Measurements from ENCODE around the gene WWOX.

Gene WWOX

DNA sequence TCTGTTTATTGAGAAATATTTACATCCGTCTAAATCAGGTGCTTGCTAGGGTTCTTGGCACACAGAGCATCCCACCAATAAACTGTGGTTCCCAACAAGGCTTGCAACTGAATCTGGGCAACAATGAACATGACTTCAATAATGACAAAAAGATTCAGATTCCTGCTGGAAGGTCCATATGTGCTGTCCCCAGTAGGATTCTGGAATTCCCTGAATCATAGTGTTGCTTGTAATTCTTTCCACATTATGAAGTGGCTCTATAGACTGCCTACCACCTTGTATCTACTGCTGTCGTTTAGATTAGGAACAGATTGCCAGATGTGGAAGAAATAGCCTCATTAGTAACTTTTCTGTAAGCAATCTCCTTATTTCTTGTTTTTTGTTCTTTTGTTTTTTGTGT lies 265.9 kb downstream of the WWOX start:
- Histone ChIP-seq H3K79me2 (ENCODE audit: insufficient read depth, low read length) (no peaks in the 10 kb centered on the region), H3K9me3 (ENCODE audit: insufficient read depth, low read length, severe bottlenecking) (no peaks in the 10 kb centered on the region), H3K27me3 (ENCODE audit: insufficient read depth, low read length, poor library complexity) (no peaks in the 10 kb centered on the region), H3K9ac (ENCODE audit: low read depth, low read length) (no peak overlapping the region), H4K20me1 (ENCODE audit: insufficient read depth, low read length) (no peaks in the 10 kb centered on the region), H2AFZ (ENCODE audit: low read depth, low read length) (no peak overlapping the region), H3K27ac (ENCODE audit: low read length) (no peak overlapping the region), H3K36me3 (ENCODE audit: insufficient read depth, low read length) (no peaks in the 10 kb centered on the region), H3K4me3 (ENCODE audit: low read depth in 1 of 2, low read length in 2 of 2) (no peak overlapping the region), H3K4me1 (ENCODE audit: insufficient read depth, low read length) (peaks cover 5% of the 10 kb centered on the region), H3K4me2 (ENCODE audit: insufficient read depth, low read length) (no peak overlapping the region)
- no peak for ATAC-seq (ENCODE audit: insufficient read depth, low read depth)
- no peak for DNase-seq
- TF ChIP-seq, protein P1, sequence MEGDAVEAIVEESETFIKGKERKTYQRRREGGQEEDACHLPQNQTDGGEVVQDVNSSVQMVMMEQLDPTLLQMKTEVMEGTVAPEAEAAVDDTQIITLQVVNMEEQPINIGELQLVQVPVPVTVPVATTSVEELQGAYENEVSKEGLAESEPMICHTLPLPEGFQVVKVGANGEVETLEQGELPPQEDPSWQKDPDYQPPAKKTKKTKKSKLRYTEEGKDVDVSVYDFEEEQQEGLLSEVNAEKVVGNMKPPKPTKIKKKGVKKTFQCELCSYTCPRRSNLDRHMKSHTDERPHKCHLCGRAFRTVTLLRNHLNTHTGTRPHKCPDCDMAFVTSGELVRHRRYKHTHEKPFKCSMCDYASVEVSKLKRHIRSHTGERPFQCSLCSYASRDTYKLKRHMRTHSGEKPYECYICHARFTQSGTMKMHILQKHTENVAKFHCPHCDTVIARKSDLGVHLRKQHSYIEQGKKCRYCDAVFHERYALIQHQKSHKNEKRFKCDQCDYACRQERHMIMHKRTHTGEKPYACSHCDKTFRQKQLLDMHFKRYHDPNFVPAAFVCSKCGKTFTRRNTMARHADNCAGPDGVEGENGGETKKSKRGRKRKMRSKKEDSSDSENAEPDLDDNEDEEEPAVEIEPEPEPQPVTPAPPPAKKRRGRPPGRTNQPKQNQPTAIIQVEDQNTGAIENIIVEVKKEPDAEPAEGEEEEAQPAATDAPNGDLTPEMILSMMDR (IDR thresholded peaks at IDR 0.05; ENCODE audit: borderline replicate concordance, extremely low read depth, low read length, poor library complexity, severe bottlenecking) = no peak
- TF ChIP-seq EZH2 (IDR thresholded peaks at IDR 0.05; ENCODE audit: borderline replicate concordance, low read depth, low read length, severe bottlenecking) = no peak

DNA sequence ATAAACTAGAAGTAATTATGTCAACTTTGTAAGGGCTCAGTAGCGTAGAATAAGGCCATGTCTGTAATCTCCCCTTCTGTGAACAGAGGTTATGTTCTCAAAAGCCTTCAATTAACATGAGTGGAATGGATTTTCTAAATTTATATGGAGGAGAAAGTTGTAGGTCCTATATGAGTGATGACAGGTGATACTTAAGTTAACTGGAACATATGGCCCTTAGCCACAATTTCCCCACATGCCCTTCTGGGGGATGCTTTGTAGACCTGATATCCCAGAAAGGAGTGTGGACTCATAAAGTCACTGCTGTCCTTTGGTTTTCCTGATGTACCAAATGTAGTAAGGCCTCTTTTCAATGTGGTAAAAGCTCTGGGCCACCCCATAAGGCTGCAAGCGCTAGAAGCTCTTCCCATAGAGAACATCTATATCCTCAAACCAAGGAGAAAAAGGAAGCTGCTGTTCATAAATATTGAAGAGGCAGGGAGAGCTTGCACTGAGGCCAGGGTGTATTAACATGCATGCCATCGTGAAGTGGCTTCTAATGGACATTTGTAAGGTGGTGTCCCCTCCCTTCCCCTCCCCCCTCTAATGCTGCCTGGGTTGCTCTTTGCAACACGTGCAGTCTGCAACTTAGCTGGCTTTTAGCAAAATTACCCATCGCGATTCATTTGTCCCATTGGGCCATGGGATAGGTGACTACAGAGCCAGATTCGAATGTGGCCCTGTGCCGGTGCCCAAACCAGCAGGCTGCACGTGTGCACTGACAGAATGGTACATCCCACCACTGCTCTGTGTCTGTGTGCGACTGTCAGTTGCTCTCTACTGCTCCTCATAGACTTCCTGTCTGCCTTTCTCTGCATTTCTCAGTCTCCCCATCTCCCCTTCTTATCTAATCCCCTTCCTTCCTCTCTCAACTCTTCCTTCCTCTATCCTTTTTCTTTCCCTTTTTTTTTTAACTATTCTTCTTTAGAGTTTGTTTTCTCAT lies 269.0 kb downstream of the WWOX start:
- H3K4me2 ChIP-seq (ENCODE audit: insufficient read depth, low read length) = no peak overlapping the region
- no peaks in the 10 kb centered on the region for H3K9me3 ChIP-seq (ENCODE audit: insufficient read depth, low read length, severe bottlenecking)
- no peaks in the 10 kb centered on the region for H3K27me3 ChIP-seq (ENCODE audit: insufficient read depth, low read length, poor library complexity)
- H3K4me1 ChIP-seq (ENCODE audit: insufficient read depth, low read length) = peaks cover 5% of the 10 kb centered on the region
- no peaks in the 10 kb centered on the region for H4K20me1 ChIP-seq (ENCODE audit: insufficient read depth, low read length)
- no peaks in the 10 kb centered on the region for H3K36me3 ChIP-seq (ENCODE audit: insufficient read depth, low read length)
- no peak overlapping the region for H3K4me3 ChIP-seq (ENCODE audit: low read depth in 1 of 2, low read length in 2 of 2)
- no peak overlapping the region for H2AFZ ChIP-seq (ENCODE audit: low read depth, low read length)
- peak; percentile 81 for ATAC-seq (ENCODE audit: insufficient read depth, low read depth)
- no peak overlapping the region for H3K27ac ChIP-seq (ENCODE audit: low read length)
- no peak for TF ChIP-seq EZH2 (IDR thresholded peaks at IDR 0.05; ENCODE audit: borderline replicate concordance, low read depth, low read length, severe bottlenecking)
- TF ChIP-seq, protein P1 (IDR thresholded peaks at IDR 0.05; ENCODE audit: borderline replicate concordance, extremely low read depth, low read length, poor library complexity, severe bottlenecking) = no peak
- peak; percentile 18 for DNase-seq
- H3K79me2 ChIP-seq (ENCODE audit: insufficient read depth, low read length) = no peaks in the 10 kb centered on the region
- H3K9ac ChIP-seq (ENCODE audit: low read depth, low read length) = no peak overlapping the region

DNA sequence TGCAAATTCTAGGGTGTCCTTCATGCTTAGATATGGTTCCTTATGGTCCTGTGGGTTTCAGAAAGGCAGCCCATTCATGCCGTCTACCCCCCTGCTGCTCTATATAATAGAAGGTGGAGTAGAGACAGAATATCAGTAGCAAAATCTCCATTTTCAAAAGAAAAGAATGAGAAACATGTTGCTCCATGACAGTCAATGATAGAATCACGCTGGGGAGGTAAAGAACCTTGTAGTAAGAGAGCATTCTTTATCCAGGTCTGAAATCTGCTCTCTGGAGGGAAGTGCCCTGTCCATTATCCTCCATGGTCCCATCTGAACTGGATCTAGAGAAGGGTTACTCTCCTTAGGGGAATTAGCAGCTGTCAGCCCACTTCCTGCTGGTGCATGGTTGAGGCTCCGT lies 272.8 kb downstream of the WWOX start:
- Histone ChIP-seq H3K4me2 (ENCODE audit: insufficient read depth, low read length) (no peak overlapping the region), H3K79me2 (ENCODE audit: insufficient read depth, low read length) (no peaks in the 10 kb centered on the region), H4K20me1 (ENCODE audit: insufficient read depth, low read length) (no peaks in the 10 kb centered on the region), H3K9ac (ENCODE audit: low read depth, low read length) (no peak overlapping the region), H3K36me3 (ENCODE audit: insufficient read depth, low read length) (no peaks in the 10 kb centered on the region), H3K4me1 (ENCODE audit: insufficient read depth, low read length) (peaks cover 5% of the 10 kb centered on the region), H3K27ac (ENCODE audit: low read length) (no peak overlapping the region), H3K27me3 (ENCODE audit: insufficient read depth, low read length, poor library complexity) (no peaks in the 10 kb centered on the region), H3K4me3 (ENCODE audit: low read depth in 1 of 2, low read length in 2 of 2) (no peak overlapping the region), H2AFZ (ENCODE audit: low read depth, low read length) (no peak overlapping the region), H3K9me3 (ENCODE audit: insufficient read depth, low read length, severe bottlenecking) (no peaks in the 10 kb centered on the region)
- ATAC-seq (ENCODE audit: insufficient read depth, low read depth) = no peak
- no peak for DNase-seq
- TF ChIP-seq EZH2 (IDR thresholded peaks at IDR 0.05; ENCODE audit: borderline replicate concordance, low read depth, low read length, severe bottlenecking) = no peak
- TF ChIP-seq, protein P1 (IDR thresholded peaks at IDR 0.05; ENCODE audit: borderline replicate concordance, extremely low read depth, low read length, poor library complexity, severe bottlenecking) = no peak
